ENCODE results near the gene PPP2R5D. TPM values are rescaled to one million over a fixed set of nuclear protein-coding genes. Genes with fewer than 3 reads are reported as not detected.
"Not testable (repeated sequence)": the region's sequence is repeated elsewhere in the genome, so short reads cannot be mapped to it uniquely, and the experiment has no call there.

The PPP2R5D gene
- polyA plus RNA-seq, 1 donor (not counting 4 experiments of a cell fraction or from before 2014, with no cell fraction given): 49.6 TPM

- DNase-seq (ENCODE audit: low read depth, low spot score): no peak
- no peak overlapping the region for H2AFZ ChIP-seq (ENCODE audit: control insufficient read depth, low read length)
- H3K9ac ChIP-seq (ENCODE audit: control insufficient read depth, extremely low read depth, insufficient read depth, low read length): no peak overlapping the region
- H3K4me2 ChIP-seq (ENCODE audit: control insufficient read depth, extremely low read depth, insufficient read depth, low read depth, low read length): no peak overlapping the region
- H3K36me3 ChIP-seq (ENCODE audit: control insufficient read depth in 2 of 2, extremely low read depth in 1 of 2, insufficient read depth in 2 of 2, low read length in 2 of 2): peaks cover 4 to 7% of the 10 kb centered on the region in 2 experiments
- no peak for TF ChIP-seq EZH2 (IDR thresholded peaks at IDR 0.05; ENCODE audit: low read length)
- TF ChIP-seq CTCF (optimal IDR thresholded peaks at IDR 0.05 in 1 of 3, IDR thresholded peaks at IDR 0.05 in 1 of 3, conservative IDR thresholded peaks at IDR 0.05 in 1 of 3; ENCODE audit: extremely low read depth in 1 of 3, insufficient read depth in 2 of 3, low read length in 3 of 3): no peak
- no peaks in the 10 kb centered on the region for H3K9me1 ChIP-seq (ENCODE audit: control insufficient read depth, extremely low read depth, insufficient read depth, low read length)
- H3K4me1 ChIP-seq (ENCODE audit: control insufficient read depth, extremely low read depth, insufficient read depth, low read length): peaks cover 5% of the 10 kb centered on the region
- no peaks in the 10 kb centered on the region for H4K20me1 ChIP-seq (ENCODE audit: control insufficient read depth, extremely low read depth, insufficient read depth, low read length)
- dilution Hi-C loops (cut with MboI; ENCODE audit: extremely low pct_ligation_motif_present, low sequenced_read_pairs): no loop called here
- H3K4me3 ChIP-seq (ENCODE audit: control insufficient read depth in 2 of 3, extremely low read depth in 1 of 3, insufficient read depth in 2 of 3, low read depth in 1 of 3, low read length in 3 of 3): no peak overlapping the region
- H3K27me3 ChIP-seq (ENCODE audit: control insufficient read depth, extremely low read depth, insufficient read depth, low read length): no peaks in the 10 kb centered on the region
- no peaks in the 10 kb centered on the region for H3K9me3 ChIP-seq (ENCODE audit: control insufficient read depth, low read depth, low read length)
- FAIRE-seq: no peak
- H3K79me2 ChIP-seq (ENCODE audit: control insufficient read depth, insufficient read depth, low read length): peaks cover 2% of the 10 kb centered on the region
- no peak overlapping the region for H3K27ac ChIP-seq (ENCODE audit: control insufficient read depth, insufficient read depth, low read length)
Observed at GRCh38 chr6:42996513-42996912, 12.1 kb downstream of the PPP2R5D start.

- H3K9ac ChIP-seq (ENCODE audit: control insufficient read depth, extremely low read depth, insufficient read depth, low read length); H3K36me3 ChIP-seq (ENCODE audit: control insufficient read depth in 2 of 2, extremely low read depth in 1 of 2, insufficient read depth in 2 of 2, low read length in 2 of 2); H3K4me2 ChIP-seq (ENCODE audit: control insufficient read depth, extremely low read depth, insufficient read depth, low read depth, low read length); H3K27ac ChIP-seq (ENCODE audit: control insufficient read depth, insufficient read depth, low read length); H3K4me3 ChIP-seq (ENCODE audit: control insufficient read depth in 2 of 3, extremely low read depth in 1 of 3, insufficient read depth in 2 of 3, low read depth in 1 of 3, low read length in 3 of 3); FAIRE-seq; H3K4me1 ChIP-seq (ENCODE audit: control insufficient read depth, extremely low read depth, insufficient read depth, low read length); DNase-seq (ENCODE audit: low read depth, low spot score); H4K20me1 ChIP-seq (ENCODE audit: control insufficient read depth, extremely low read depth, insufficient read depth, low read length); H3K9me3 ChIP-seq (ENCODE audit: control insufficient read depth, low read depth, low read length); H3K79me2 ChIP-seq (ENCODE audit: control insufficient read depth, insufficient read depth, low read length); H3K27me3 ChIP-seq (ENCODE audit: control insufficient read depth, extremely low read depth, insufficient read depth, low read length); dilution Hi-C loops (cut with MboI; ENCODE audit: extremely low pct_ligation_motif_present, low sequenced_read_pairs); H2AFZ ChIP-seq (ENCODE audit: control insufficient read depth, low read length); H3K9me1 ChIP-seq (ENCODE audit: control insufficient read depth, extremely low read depth, insufficient read depth, low read length): not testable (repeated sequence)
Observed at GRCh38 chr6:42998205-42998604, 13.8 kb downstream of the PPP2R5D start.

- Histone ChIP-seq H3K4me2 (ENCODE audit: control insufficient read depth, extremely low read depth, insufficient read depth, low read depth, low read length) (no peak overlapping the region), H3K4me3 (ENCODE audit: control insufficient read depth in 2 of 3, extremely low read depth in 1 of 3, insufficient read depth in 2 of 3, low read depth in 1 of 3, low read length in 3 of 3) (no peak overlapping the region), H3K27ac (ENCODE audit: control insufficient read depth, insufficient read depth, low read length) (no peak overlapping the region), H3K36me3 (ENCODE audit: control insufficient read depth in 2 of 2, extremely low read depth in 1 of 2, insufficient read depth in 2 of 2, low read length in 2 of 2) (peaks cover 7 to 8% of the 10 kb centered on the region in 2 experiments), H3K79me2 (ENCODE audit: control insufficient read depth, insufficient read depth, low read length) (peaks cover 2% of the 10 kb centered on the region), H3K27me3 (ENCODE audit: control insufficient read depth, extremely low read depth, insufficient read depth, low read length) (no peaks in the 10 kb centered on the region), H4K20me1 (ENCODE audit: control insufficient read depth, extremely low read depth, insufficient read depth, low read length) (no peaks in the 10 kb centered on the region), H3K9me3 (ENCODE audit: control insufficient read depth, low read depth, low read length) (no peaks in the 10 kb centered on the region), H3K4me1 (ENCODE audit: control insufficient read depth, extremely low read depth, insufficient read depth, low read length) (no peaks in the 10 kb centered on the region), H3K9ac (ENCODE audit: control insufficient read depth, extremely low read depth, insufficient read depth, low read length) (no peak overlapping the region), H2AFZ (ENCODE audit: control insufficient read depth, low read length) (no peak overlapping the region), H3K9me1 (ENCODE audit: control insufficient read depth, extremely low read depth, insufficient read depth, low read length) (no peaks in the 10 kb centered on the region)
- FAIRE-seq (no peak), DNase-seq (ENCODE audit: low read depth, low spot score) (no peak)
- TF ChIP-seq CTCF (optimal IDR thresholded peaks at IDR 0.05 in 1 of 3, IDR thresholded peaks at IDR 0.05 in 1 of 3, conservative IDR thresholded peaks at IDR 0.05 in 1 of 3; ENCODE audit: extremely low read depth in 1 of 3, insufficient read depth in 2 of 3, low read length in 3 of 3): no peak
- TF ChIP-seq EZH2 (IDR thresholded peaks at IDR 0.05; ENCODE audit: low read length): no peak
- dilution Hi-C loops (cut with MboI; ENCODE audit: extremely low pct_ligation_motif_present, low sequenced_read_pairs): no loop called here
Observed at GRCh38 chr6:43001843-43002242, 17.5 kb downstream of the PPP2R5D start.

Data from keratinocyte (primary cell).